SHP77 treated with DMSO at 0.1 percent for 48 hours (cell line): Measurements from ENCODE around the gene OVOL1.
"Not testable (repeated sequence)": the region's sequence is repeated elsewhere in the genome, so short reads cannot be mapped to it uniquely, and the experiment has no call there.

Source experiments
- DNase-seq: peaks from one replicate; lab custom pipeline; 2025; lab: John Stamatoyannopoulos, UW

Gene OVOL1

GRCh38 chr11:65816696-65817095 lies 29.8 kb downstream of the OVOL1 start:
- DNase-seq: no peak

GRCh38 chr11:65817312-65817834 lies 30.5 kb downstream of the OVOL1 start:
- DNase-seq: no peak

DNA sequence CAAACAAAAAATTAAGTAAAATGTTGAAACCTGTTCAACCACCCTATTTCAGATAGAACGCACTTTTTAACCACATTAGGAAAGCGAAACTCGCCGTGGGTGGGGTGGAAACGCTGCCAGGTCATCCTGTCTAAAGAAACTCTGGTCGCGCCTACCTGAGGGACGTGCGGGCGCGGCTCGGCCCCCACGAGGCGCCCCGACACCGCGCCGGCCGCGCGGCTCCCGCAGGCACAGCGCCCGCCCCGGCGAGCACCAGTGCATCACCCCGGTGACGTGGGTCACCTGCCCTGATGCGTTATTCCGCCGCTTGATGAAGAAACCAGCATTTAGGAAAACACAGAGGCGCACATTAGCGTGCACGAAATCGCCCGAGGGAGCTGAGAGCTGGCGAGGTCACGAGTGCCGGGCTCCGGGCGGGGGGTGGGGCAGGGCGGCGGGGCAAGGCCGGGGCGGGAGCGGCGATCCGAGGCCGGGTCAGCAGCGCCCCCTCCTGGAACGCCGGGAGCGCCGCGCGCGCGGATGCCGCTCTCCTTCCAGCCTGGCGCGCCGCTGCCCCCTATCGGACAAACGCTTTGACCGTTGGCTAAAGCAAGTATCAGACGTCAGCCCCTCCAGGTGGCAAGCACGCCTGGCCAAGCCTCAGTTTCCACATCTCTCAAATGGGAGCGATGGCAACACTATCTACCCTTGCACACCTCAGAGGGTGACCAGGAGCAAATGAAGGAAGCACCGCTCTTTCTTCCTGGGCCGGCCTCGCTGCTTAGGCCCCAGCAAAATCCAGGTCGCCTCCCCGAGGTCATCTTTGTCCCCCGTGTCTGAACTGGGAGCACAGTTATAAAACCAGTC lies 31.2 kb downstream of the OVOL1 start:
- peak; percentile 56 for DNase-seq

DNA sequence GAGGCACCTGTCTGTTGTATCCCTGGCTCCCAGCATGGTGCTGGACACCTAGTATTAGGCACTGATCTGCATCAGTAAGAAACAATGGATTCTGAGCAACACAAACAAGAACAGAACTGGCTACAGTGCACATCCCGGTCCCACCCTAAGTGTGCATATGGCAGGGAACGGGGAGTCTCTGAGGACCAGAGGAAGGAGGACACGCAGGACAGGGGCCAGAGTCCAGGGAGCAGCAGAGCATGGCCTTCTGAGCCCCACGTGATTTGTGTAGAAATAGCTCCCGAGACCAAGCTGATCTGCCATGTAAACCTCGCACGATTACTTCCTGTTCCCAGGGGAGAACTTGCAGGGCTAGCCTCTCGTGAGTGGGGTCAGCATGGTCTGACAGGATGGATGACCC lies 34.2 kb downstream of the OVOL1 start:
- DNase-seq: no peak

DNA sequence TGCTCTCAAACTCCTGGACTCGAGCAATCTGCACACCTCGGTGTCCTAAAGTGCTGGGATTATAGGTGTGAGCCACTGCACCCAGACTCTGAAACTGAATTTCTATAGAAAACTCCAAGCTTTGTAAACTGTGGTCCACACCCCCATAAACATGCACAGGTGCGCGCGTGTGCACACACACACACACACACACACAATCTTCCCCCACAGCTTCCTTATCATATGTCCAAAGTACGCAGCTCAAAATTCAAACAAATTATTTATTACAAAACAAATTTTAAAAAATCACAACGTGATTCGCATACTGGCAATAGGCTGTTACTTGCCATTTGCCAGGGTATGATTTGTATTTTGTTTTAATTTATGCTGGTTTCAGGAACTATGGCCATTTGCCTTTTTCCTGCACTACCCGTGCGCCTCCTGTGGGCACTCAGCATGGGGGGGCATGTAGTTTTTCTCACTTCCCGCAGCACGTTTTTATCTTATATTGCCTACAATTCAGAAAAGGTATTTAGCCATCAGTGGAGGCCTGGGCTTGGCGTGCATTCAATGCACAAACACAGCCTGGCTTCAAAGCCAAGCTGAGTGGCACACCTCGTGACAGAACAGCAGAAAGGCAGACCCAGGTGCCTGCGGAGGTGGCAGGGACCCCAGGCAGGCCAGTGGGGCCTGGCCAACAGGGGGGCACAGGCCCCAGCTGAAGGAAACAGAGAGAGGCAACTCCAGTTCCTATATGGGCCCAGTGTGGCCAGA lies 36.1 kb downstream of the OVOL1 start:
- DNase-seq: no peak

GRCh38 chr11:65826984-65827735 lies 40.3 kb downstream of the OVOL1 start:
- no peak for DNase-seq

- no peak for DNase-seq
Observed at GRCh38 chr11:65829459-65829858, 42.6 kb downstream of the OVOL1 start.

- not testable (repeated sequence) for DNase-seq
Observed at GRCh38 chr11:65832231-65832630, 45.4 kb downstream of the OVOL1 start.

- peak; percentile 23 for DNase-seq
Observed at GRCh38 chr11:65833297-65834030, 46.6 kb downstream of the OVOL1 start, which contains the start of gene SNX32. TSS of gene SNX32 (plus strand) at chr11:65833963. CDS start at chr11:65834066, 103 bp downstream.

DNA sequence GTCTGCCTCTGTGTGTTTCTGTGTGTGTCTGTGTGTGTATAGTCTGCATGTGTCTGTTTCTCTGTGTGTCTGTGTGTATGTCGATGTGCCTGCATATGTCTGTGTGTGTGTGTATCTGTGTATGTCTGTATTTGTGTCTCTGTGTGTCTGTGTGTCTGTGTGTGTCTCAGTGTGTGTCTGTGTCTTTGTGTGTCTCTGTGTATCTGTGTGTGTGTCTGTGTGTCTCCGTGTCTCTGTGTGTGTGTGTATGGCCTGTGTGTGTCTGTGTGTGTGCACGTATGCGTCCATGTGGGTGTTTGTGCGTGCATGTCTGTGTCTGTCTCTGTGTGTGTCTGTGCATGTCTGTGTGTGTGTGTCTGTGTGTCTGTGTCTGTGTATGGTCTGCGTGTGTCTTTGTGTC lies 47.3 kb downstream of the OVOL1 start:
- DNase-seq: no peak

GRCh38 chr11:65842144-65842543 lies 55.3 kb downstream of the OVOL1 start:
- DNase-seq: no peak

GRCh38 chr11:65843811-65844210 lies 56.9 kb downstream of the OVOL1 start:
- DNase-seq: no peak

DNA sequence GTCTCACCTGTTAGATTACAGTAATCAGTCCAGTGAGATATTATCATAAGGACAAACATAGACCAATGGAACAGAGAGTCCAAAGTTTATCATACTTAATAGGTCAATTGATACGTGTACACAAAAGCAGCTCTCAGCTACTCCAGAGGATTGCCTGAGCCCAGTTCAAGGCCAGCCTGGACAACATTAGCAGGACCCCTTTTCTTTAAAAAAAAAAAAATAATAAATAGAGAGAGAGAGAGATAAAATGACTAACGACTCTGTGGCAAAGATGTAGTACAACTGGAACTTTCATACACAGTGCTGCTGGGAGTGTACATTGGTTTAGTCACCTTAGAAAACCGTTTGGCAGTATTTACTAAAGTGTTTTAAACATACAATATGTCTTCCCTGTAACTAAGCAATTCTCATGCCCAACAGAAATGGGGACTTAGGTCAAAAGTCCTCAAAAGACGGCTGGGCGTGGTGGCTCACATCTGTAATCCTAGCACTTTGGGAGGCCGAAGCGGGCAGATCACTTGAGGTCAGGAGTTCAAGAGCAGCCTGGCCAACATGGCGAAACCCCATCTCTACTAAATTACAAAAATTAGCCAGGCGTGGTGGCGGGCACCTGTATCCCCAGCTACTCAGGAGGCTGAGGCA lies 57.5 kb downstream of the OVOL1 start:
- DNase-seq: no peak
